Lower lobe of right lung (tissue), 2 donors: ENCODE results near the gene GTF3C2. TPM values are rescaled to one million over a fixed set of nuclear protein-coding genes. Genes with fewer than 3 reads are reported as not detected.

Experiments
- ATAC-seq, 2 donors: fragments of 200-7000 bp; cut with Tn5 transposase; one replicate each; pipeline ENCODE4 v1.9.1; 2020 to 2022; ENCODE audit warnings: mild to moderate bottlenecking in 2 of 2, moderate library complexity in 2 of 2
- DNase-seq: peaks from one replicate; pipeline ENCODE4 v3.0.0-alpha.2; 2020
- H3K27ac ChIP-seq: fragments of 200-600 bp; one replicate; pipeline ENCODE4 v1.8.0; 2022
- H3K27me3 ChIP-seq: fragments of 200-600 bp; one replicate; pipeline ENCODE4 v1.8.0; 2022; ENCODE audit warnings: low read depth
- H3K36me3 ChIP-seq: fragments of 200-600 bp; one replicate; pipeline ENCODE4 v1.8.0; 2022; ENCODE audit warnings: mild to moderate bottlenecking
- H3K4me1 ChIP-seq: fragments of 200-600 bp; one replicate; pipeline ENCODE4 v1.8.0; 2022
- H3K4me3 ChIP-seq: fragments of 200-600 bp; one replicate; pipeline ENCODE4 v1.8.0; 2022; ENCODE audit warnings: mild to moderate bottlenecking
- H3K9me3 ChIP-seq: fragments of 200-600 bp; one replicate; pipeline ENCODE4 v1.8.0; 2022
- CTCF ChIP-seq: fragments of 200-600 bp; IDR thresholded peaks from one replicate; pipeline ENCODE4 v1.8.0; 2022; ENCODE audit warnings: antibody characterized with exemption, mild to moderate bottlenecking
- intact Hi-C: fragments of 100-400 bp; cut with DNase I; formaldehyde crosslinking; loops from one replicate; pipeline ENCODE4 v1.11.0; 2022
- total RNA-seq: library from RNA; stranded (reverse); fragmentation: NEBNext Ultra II Directional; extraction: Animal tissue kit (Norgen Biotek cat#: 25700); gene quantifications from one replicate; pipeline ENCODE4 v1.2.1, GENCODE V29; 2021
- donor health status: DM: no; HTN: yes; CAD: no; lungs with severe emphysema.

The GTF3C2 gene
- total RNA-seq, 1 donor from 2014 or later = 56.4 TPM

- Histone ChIP-seq H3K9me3 (no peaks in the 10 kb centered on the region), H3K4me1 (peaks cover 40% of the 10 kb centered on the region), H3K27me3 (no peaks in the 10 kb centered on the region), H3K4me3 (no peak overlapping the region), H3K36me3 (peaks cover 66% of the 10 kb centered on the region), H3K27ac (no peak overlapping the region)
- no peak for ATAC-seq
- no peak for TF ChIP-seq CTCF
- intact Hi-C loops = no loop called here
- DNase-seq = no peak
Observed at GRCh38 chr2:27376151-27376865, 19.7 kb upstream of the GTF3C2 start.

- Histone ChIP-seq H3K9me3 (no peaks in the 10 kb centered on the region), H3K4me1 (peaks cover 38% of the 10 kb centered on the region), H3K27me3 (no peaks in the 10 kb centered on the region), H3K4me3 (no peak overlapping the region), H3K27ac (no peak overlapping the region), H3K36me3 (peaks cover 65% of the 10 kb centered on the region)
- no peak for DNase-seq
- intact Hi-C loops = no loop called here
- no peak for ATAC-seq
- TF ChIP-seq CTCF = no peak
Observed at GRCh38 chr2:27375513-27376099, 19.0 kb upstream of the GTF3C2 start.

DNA sequence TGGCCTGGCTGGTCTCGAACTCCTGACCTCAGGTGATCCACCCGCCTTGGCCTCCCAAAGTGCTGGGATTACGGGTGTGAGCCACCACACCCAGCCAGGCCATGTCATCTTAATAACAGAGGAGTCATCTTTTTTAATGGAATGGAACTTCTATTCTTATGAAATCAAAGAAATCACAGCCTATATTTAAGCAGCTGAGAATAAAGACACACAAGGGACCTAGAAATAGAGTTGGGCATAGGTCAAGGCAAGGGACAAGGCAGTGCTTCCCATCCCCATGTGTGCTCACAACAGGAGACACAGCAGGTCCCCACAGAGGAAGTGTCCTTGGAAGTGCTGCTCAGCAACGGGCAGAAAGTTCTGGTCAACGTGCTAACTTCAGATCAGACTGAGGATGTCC, 17.0 kb upstream of the GTF3C2 start:
- intact Hi-C loops = no loop called here
- H3K36me3 ChIP-seq = peaks cover 69% of the 10 kb centered on the region
- H3K9me3 ChIP-seq = no peaks in the 10 kb centered on the region

DNA sequence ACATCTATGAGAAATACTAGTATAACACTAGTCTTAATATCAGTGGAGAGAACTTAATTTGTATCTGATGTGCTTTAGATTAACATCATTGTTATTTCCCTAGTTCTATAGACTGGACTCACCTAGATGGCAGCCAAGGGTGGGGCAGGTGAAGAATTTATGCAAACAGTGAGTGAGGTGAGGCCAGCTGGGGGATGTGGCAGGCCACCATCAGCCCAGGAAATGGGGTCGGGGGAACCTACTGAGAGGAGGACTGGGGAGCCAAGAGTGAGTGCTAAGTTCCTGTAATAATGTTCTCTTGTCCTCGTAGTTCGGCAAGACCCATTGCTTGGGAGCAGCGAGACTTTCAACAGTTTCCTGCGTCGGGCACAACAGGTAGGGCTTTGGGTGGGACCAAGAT, 16.4 kb upstream of the GTF3C2 start:
- H3K4me1 ChIP-seq = peaks cover 37% of the 10 kb centered on the region
- H3K4me3 ChIP-seq = no peak overlapping the region
- H3K9me3 ChIP-seq = no peaks in the 10 kb centered on the region
- intact Hi-C loops = no loop called here
- peaks cover 70% of the 10 kb centered on the region for H3K36me3 ChIP-seq
- peak overlapping the region; percentile 89 for H3K27ac ChIP-seq
- no peak for DNase-seq
- no peak for TF ChIP-seq CTCF
- H3K27me3 ChIP-seq = no peaks in the 10 kb centered on the region
- ATAC-seq = no peak

More for the DNA sequence above, 17.0 kb upstream of the GTF3C2 start:
- H3K4me3 ChIP-seq = no peak overlapping the region
- peaks cover 35% of the 10 kb centered on the region for H3K4me1 ChIP-seq
- no peak for TF ChIP-seq CTCF
- ATAC-seq = no peak
- DNase-seq = no peak
- no peaks in the 10 kb centered on the region for H3K27me3 ChIP-seq
- no peak overlapping the region for H3K27ac ChIP-seq

DNA sequence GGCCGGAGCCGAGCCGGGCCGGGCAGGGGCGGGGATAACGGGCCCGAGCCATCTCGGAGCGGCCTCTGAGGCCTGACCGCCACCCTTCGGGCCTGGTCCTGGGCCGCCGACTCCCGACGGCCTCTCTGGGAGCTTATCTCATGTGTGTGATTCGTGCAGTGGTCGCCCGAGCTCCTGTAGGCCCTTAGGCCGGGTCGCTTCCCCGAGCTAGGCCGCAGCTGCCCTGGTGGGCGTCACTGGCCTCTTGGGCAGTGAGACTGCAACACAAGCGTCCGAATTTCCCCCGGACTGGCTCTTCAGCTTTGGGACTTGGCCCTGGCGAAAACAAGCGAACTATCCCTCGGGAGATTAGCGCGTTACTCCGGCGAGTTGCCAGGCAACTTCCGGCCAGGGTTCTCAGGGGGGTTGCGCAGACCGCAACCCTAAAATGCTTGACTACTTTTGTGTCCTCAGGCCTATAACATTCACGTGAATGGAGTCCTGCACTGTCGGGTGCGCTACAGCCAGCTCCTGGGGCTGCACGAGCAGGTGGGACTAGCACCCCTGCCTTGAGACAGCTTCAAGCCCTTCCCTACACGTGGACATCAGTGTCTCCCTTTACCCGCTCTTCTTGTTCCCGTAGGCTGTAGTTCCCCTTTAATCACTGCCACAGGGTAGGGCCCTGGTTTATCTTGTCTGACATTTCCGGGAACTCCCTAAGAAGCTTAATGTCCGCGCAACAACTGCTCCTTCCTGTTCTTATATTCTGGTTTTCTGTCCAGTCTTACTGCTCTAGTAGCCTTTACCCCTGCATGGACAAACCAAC, 14.5 kb upstream of the GTF3C2 start:
- DNase-seq = no peak
- peaks cover 37% of the 10 kb centered on the region for H3K4me1 ChIP-seq

More for the DNA sequence above, 14.5 kb upstream of the GTF3C2 start:
- intact Hi-C loops = no loop called here
- TF ChIP-seq CTCF = no peak
- peak overlapping the region; percentile 89 for H3K27ac ChIP-seq
- H3K9me3 ChIP-seq = no peaks in the 10 kb centered on the region
- H3K4me3 ChIP-seq = peak overlapping the region; percentile 96
- no peaks in the 10 kb centered on the region for H3K27me3 ChIP-seq
- ATAC-seq = peak; percentile 59 to 72
- H3K36me3 ChIP-seq = peaks cover 69% of the 10 kb centered on the region
